Stimulated activated CD4-positive, alpha-beta T cell treated with anti-CD3 and anti-CD28 coated beads, Interleukin-4, amount 100 ng/mL, for 1 hour (primary cell): Measurements from ENCODE around the gene CHST13.

Experiments used
- DNase-seq: peaks from one replicate; pipeline ENCODE4 v3.0.0-alpha.2; 2020

The CHST13 gene

DNA sequence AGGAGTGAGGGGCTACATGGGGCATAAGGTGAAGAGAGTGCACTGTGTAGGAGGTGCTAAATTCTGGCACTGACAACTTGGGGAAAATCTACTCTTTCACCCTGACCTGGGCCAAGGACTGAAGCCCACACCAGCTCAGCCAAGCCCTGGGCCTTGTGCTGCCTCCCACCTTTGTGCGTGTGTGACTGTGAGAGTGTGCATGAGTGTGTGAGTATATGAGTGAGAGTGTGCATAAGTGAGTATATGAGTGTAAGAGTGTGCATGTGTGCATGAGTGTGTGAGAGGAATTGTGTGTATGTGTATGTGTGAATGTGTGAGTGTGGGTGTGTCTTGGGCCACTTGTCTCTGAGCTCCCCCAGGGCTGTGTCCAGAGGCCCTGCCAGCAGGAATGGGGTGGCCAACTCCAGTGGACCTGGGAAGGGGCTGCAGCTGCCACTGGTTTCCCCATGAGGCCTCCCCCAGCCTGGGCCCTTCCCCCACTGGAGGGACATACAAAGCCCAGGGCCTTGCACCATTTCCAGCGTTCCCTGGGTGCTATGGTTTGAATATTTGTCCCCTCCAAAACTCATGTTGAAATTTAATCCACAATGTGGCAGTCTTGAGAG is 19.6 kb downstream of the CHST13 start:
- DNase-seq, result no peak

DNA sequence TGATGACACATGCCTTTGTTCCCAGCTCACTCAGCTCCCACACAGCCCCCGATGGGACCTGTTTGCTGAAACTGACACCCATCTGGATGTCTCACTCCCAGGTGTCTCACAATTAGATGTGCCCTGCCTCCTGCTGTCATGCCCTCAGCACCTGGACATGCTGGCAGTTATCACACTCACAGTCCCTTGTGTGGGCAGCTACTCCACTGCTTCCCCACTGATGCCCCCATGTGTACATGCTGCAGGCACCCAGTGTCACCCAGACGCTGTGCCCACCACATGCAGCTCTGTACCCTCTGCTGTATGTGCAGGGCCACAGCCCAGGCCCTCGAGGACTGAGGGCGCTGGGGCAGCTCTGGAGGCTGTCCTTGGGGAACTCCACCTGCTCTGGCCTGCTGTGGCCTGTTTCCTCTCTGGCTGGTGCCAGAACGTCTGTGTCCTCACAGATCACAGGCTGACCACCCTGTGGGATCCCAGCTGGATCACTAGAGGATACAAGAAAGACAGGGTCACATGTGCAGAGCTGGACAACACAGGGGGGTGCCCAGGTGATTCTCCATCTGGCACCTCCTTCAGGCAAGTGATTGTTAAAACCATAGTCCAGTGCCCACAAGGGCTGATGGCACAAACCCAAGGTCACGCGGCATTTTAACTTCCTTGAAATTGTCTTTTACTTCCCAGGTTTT is 20.8 kb downstream of the CHST13 start:
- no peak for DNase-seq

DNA sequence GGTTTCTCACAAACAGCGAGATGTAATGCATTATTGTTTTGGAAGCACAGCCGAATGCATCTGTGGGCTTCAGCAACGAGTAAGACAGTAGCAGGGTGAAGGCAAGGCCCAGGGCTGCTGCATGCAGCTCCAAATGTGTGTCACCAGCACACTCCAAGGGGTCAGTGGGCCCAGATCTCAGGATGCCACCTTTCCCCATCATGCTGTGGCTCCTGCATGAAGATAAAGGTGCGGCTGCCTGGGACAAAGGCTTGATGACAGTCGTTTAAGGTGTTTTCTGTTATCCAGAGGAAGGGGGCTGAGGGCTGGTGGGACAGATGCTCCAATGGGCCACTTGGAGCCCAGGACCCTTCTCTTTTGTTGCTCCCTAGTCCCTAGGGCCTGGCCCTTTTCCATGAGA is 21.6 kb downstream of the CHST13 start:
- DNase-seq, result no peak

DNA sequence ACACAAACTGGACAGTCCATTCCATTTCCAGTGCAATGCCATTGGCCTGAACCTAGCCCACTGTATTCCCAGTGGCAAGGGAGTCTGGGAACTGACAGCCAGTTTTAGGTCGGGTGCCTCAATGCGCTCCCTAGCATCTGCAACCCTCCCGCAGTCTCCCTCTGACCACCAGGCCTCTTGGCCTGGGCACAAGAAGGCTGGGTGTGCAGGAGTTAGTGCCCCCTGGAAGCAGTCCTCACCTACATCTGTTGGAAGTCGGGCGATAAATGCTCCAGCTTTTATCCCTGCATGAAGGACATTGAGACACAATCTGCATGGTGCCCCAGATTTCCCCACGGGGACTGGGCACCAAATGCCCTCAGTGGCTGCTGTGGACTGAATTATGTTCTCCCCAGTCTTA is 22.1 kb downstream of the CHST13 start:
- DNase-seq, result no peak

DNA sequence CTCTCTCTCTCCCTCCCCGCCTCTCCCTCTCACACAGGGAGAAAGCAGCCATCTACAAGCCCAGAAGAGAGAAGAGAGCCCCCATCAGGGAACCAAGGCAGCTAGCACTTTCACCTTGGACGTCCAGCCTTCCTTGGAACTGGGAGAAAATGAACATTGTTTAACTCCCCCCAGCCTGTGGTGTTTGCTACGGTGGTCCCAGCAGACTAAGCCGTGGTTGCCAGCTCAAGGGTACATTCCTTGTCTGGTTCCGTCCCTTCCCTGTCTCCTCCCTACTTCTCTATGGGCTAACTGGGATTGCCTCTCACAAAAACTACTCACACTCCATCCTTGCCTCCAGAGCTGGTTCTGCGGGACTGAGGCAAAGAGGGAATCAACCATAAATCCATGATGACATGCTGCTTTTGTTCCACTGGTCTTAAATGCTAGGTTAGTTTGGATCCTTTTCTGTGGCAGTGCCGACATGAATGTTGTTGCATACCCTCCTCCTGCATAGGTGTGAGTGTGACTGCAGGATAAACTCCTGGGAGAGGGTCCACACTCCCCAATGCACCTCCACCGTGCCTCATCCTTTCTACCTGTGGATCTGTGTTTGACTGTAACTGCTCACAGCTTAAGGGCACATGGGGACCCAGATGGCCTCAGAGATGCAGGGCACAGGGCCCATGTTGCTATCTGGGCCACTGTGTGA is 22.7 kb downstream of the CHST13 start:
- no peak for DNase-seq

DNA sequence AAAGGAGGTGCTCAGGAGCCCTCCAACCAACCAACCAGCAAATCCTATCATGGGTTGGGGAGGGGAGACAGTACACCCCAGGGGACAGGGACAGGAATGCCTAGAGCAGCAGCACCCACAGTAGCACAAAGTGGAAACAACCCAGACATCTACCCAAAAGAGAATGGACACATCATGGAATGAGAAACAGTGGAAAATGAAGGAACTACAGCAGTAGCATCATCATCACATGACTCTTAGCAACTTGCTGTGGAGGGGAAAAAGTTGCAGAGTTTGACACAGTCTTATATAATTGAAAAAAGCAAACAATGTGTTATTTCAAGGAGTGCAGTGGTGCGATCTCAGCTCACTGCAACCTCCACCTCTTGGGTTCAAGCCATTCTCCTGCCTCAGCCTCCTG is 23.8 kb downstream of the CHST13 start:
- DNase-seq, result no peak

DNA sequence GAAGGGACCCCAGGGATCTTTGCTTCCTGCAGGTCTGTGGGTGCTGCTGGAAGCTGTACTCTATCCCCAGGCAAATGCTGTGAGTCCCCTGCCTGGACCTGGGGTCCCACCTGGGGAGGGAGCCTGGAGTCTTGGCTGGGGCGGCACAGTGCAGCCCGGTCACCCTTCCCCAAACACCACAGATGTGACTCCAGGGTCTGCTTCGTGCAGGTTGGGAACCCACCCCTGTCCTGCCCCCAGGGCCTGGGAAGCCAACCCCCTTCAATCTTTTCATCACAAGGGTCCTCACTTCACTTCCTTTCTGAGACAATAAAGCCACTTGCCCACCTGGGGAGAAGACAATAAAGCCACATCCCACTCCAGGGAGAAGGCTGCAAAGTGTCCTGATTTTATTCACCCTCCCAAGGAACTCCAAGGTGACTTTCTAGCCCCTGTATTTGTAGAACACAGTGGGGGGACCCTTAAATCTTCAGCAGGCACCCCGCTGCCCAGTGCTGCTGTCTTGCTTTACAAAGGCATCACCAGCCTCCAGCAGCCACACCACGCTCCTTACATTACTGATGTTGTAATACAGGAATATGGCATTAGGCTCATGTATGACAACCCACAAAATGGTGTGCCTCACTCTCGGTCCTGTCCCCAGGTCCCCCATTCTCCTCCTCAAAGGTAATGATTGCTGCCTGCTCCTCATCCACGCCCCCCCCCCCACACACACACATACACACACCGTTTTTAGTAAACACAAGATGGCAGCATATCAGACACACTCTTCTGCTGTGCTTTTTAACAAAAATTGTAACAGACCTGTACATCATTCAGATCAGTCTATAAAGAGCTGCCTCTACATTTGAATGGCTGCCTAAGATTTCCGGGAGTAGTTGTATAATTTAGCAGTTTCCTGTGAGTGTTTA is 24.9 kb downstream of the CHST13 start:
- no peak for DNase-seq

DNA sequence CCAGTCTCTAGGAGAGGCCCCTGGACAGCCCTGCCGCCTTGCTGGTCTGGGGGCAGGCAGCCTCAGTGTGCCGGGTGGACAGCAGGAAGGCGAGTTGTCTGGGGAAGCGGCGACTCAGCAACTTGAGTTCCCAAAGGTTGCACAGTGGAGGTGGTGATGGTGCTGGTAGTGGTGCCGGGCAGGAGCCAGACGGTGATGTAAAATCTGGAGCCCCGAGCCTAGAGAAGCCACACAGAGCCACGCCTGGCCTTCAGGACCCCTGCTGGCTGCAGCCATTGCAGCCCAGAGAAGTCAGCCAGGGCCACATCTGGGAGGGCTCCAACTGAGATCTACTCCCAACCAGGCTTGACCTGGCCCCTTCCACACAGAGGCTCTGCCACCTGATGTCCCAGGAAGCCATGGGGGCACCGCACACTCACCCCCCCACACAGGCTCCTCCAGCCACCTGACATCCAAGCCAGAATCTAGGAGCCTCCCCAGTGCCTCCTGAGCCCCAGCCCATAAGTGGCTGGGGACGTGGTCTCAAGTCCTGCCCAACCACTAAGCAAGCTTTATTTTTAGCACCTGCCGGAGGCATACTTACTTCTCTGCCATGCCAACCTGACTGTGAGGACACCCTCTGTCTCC is 26.0 kb downstream of the CHST13 start:
- no peak for DNase-seq

DNA sequence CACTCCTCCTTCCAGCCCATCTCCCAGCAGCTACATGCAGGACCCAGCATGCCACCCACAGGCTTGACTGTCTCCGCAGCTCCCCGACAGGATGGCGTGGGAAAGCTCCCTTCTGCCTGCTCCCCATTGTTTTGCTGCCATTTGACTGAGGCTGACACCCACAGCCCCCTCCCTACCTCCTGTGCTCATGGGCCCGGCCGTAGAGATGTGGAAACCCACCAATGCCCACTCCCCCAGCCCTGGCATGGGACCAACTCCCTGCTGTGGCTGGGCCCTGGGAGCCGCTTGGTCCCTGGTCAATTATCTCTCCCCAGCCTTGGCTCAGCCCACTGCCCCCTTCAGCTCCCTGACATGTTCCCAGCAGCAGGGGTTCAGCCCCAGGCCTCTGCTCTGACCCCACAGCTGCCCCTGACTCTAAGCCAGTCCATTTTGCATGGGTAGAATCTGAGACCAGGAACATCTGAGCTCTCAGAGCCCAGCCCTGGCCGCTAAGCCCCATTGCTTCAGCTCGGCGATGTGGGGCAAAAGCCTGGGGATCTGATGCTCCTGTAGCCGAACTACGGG is 26.6 kb downstream of the CHST13 start:
- no peak for DNase-seq

DNA sequence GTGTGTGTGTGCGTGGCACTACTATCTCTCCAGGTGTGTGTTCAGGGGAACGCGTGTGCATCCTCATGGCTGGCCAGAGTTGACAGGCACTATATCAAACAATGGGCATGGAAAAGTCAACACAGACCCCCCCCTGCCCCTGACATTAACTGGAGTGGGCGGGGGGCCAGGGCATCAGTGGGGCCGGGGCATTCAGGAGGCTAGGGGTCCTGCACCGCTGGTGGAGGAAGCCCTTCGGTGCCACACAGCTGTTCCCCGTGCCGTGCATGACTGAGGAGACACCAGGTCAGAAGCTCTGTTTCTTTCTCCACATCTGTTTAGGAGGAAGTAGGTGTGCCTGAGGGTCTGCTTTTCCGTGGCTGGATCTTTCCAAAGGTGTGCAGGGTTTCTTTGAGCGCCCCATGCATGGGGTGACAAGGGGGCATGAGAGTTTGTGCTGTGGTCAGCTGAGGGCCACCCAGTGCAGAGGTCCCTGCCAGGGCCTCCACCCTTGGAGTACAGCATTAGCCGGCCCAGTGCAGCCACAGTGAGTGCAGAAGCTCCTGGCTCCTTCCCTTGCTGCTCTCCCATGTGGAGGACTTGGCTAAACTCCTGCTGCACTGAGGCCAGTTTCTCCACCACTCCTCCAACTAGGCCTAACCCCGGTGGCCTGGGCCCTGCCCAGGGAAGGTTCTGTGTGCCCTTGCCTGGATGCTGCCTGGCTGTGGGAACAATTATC is 27.3 kb downstream of the CHST13 start:
- DNase-seq, result no peak

DNA sequence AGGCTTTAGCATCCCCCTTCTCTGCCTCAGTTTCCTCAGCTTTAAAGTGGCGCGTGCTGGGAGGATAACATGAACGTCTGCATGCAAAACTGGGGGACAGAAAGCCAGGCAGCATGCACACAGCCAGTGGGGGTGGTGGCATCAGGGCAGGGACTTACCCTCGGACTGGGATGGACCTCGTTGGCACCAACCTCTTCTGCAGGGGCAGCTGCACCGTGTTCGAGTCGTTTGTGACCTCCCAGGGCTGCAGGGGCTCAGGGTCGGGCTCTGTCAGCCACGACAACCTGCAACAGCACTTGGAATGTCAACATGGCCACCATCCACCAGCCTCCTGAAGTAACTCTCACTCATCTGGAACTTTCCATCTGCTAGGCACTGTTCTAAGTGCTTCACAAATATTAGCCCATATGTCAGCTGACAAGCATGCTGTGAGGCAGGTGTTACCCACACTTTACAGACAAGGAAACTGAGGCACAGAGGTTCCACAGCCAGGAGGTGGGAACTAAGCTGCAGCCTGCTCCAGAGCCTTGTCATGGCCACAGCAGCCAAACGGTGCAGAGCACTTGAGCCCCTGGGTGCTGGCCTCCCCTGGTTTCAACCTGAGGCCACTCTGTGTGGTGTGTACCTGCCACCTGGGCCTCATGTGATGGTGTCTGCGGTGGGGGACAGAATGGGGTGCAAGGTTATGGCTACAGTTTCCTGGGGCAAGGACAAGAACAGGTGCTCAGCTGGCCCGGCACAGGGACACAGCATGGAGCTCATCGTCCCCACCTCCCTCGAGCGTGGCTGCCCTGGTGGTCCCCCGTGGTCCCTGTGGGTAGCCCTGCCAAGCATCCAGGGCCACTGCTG is 28.1 kb downstream of the CHST13 start:
- no peak for DNase-seq

DNA sequence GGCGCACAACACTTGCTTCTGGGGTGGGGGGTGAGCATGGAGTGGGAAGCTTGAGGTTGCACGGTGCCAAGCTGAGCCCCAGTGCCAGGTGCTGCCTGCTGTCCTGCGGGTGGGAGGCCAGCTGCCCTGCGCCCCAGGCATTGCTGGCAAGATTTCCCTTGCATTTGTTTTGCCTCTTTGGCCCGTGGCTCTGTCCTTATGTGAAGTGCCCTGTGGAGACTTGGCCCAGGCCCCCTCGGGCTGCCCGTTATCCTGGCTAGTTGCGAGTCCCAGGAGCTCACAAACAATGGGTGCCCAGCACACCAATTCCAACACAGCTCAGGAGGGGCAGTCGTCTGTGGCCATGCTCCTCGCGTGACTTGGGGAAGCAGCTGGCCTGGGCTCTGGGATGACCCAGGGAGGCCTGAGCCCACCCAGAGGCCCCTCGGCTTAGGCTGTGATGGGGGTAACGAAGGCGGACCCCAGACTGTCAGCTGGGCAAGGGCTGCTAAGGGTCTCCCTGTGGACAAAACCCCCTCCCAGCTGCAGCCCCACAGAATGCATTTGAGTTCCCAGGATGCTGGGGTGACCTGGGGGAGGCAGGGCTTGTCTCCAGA is 28.8 kb downstream of the CHST13 start:
- DNase-seq, result no peak

DNA sequence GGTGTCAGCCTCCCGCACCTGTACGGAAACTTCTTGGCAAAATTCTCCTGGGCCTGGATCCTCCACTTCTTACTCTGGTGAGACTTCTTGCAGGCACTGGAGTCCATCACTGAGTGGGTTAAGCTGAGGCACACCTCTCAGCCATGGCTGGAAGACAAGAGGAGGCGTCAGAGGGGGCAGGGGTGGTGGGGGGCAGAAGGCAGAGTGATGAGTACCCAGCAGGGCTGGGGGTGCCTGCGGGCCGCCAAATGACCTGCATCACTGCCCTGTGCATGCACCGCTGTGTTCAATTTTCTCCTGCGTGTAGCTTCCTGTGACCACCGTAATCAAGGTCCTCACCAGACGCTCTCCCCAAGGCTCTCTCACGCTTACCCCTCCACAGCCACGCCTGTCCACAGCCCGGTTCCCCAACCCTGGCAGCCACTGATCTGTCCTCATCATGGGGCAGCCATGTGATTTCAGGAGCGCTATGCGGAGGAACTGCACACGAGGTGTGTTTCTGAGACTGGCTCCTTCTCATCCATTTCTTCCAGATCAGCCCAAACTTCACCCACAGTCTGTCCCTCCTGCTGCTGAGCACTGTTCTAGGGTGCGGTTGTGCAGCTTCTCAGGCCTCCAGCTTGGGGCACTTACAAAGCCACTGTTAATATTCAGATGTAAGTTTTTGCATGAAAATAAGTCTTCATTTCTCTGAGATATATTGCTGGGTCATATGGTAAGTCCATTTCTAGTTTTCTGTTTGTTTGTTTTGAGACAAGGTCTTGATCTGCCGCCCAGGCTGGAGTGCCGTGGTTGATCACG is 29.5 kb downstream of the CHST13 start:
- DNase-seq, result no peak

DNA sequence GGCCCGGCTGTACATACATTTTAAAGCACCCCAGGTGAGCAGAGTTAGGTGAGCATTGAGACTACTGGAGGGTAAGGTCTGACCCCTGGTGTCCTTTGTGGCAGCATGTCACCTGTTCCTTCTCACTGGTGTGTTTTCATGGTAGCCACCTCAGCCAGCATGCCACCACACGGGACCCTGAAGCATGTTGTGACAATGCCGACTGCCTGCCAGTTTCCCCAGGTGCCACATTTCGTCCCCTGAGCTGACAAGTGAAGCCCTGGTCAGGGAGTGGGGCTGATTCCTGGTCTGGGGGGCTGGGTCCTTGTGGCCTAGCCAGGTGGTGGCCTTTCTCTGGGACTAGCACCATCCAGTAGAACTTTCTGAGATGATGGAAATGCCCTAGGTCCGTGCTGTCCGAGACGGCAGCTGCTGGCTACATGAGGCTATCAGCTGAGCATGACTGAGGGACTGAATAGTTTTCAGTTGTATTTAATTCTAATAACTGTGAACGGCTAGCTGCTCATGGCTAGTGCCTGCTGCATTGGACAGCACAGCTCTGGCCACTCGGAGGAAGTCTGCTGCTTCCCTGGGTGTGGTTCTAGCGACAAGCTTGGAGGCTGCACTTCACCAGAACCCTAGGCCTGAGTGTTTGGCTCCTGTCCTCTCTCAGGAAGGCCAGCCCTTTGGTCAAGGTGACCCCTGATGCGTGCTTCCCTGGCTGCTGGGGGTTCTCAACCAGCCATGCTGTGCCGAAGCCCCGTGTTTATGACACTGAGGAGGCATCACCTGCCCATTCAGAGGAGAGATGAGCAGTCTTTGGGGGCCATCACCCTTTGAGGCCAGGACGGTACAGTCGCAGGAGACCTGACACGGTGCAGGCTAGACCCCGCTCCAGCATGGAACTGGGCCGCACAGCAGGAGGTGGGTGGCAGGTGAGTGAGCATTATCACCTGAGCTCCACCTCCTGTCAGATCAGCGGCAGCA is 30.9 kb downstream of the CHST13 start:
- no peak for DNase-seq

DNA sequence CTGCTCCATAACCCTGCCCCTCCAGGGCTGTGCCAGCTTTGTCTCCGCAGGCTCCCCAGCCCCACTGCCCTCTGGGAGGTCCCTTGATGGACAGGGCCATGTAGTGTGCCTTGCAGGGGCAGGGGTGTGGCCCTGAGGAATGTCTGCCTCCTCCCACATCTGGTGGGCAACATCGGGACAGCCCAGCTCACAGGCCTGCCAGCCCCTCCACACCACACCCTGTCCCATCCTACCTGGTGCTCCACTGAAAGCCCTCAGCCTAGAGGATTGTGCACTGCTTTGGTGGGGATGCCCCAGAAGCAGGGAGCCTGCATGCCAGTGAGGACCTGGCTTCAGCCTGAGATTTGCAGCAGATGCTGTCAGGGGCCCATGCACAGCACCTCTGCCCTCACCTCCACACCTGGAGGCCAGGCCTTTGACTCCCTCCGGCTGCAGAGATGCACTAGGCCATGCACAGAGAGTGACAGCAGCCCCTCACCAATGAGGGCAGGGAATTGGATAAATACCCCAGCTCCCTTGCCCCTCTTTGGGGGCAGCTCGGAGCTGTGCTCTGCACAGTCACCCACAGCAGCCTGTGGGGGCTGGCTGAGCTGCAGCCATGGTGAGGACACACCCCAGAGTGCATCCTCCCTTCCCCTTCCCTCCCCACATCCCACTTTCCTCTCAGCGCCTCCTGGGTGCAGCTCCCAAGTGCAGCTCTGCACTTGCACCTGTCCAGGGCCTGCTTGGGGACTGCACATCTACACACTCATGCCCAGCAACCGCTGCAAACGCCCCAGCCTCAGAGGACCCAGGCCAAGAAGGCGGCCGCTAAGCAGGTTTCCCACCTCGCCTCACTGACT is 32.1 kb downstream of the CHST13 start:
- DNase-seq, result no peak

DNA sequence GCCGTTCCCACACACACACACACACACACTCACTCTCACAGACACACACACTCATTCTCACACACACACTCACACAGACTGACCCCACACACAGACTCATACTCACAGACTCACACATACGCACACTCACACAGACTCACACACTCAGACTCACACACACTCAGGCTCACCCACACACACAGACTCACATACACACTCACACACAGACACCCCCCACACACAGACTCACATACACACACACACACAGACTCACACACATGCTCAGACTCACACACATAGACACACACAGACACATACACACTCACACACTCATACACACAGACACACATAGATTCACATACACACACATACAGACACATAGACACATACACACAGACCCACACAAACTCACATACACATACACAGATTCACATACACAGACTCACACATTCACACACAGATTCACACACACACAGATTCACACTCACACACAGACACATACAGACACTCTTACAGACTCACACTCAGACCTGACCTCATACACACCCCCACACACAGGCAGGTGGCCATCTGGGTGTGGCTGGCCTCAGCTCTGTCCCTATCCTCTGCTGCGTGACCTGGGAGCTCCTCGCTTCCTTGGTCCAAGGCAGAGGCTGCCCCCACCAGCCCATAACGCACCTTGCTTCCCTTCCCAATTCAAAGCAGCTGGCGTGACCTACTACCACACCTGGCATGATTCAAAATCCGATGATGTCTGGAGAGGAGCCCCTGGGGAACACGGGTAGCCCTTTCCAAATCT is 32.9 kb downstream of the CHST13 start:
- DNase-seq, result no peak

DNA sequence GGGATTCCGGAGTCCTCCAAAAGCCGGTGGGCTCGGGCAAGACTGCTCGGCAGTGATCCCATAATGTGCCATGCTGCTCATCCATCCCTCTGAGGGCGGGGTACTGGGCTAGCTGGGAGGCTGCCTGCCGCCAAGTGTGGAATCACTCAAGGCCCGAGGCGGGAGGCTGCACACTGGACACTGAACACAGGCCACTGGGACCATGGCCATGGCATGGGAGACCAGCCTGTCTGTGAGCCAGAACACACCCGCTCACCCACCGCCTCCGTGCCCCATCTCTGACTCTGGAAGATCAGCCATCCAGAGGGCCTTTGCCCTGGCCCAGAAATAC is 33.4 kb downstream of the CHST13 start:
- DNase-seq, result no peak
